GM19023 (cell line): ENCODE measurements around the gene LGMN.

Source experiments
- ATAC-seq: cut with Tn5 transposase; IDR thresholded peaks from one replicate; pipeline ENCODE4 v1.9.1; 2021; ENCODE audit warnings: mild to moderate bottlenecking, moderate library complexity; ENCODE audit not compliant: unreplicated experiment

Gene LGMN

DNA sequence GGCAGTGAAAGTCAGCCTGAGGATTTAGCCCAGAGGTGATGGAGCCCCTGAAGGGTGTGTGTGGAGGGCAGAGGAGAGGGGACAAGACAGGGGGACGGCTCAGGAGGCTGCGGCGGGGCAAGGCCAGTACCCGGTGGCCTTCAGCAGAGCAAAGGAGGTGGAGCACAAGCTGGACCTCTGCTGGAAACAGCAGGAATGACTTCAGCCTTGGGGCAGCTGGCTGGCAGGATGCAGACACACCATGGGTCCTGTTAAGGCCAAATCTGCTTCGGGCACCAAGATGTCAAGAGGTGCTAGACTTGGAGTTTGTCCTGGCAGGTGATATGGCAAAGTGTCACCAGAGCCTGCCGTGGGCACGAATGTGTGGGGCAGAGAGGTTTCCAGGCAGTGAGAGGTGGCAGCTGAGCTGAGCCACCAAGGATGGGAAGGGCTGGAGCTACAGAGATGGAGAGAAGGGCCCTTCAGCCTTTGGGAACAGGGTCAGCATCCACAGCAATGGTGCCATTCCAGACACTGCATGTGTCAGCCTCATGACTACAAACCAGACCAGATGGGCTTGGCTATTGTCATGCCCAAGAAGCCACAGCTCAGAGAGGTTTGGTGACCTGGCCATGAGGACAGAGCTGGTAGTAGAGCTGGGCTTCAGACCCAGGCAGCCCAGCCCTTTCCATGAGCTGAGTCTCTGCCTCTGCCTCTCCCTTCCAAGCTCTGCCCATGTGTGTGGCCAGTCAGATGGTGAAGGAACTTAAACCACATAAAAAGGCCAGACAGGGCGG lies 91.9 kb downstream of the LGMN start:
- no peak for ATAC-seq

DNA sequence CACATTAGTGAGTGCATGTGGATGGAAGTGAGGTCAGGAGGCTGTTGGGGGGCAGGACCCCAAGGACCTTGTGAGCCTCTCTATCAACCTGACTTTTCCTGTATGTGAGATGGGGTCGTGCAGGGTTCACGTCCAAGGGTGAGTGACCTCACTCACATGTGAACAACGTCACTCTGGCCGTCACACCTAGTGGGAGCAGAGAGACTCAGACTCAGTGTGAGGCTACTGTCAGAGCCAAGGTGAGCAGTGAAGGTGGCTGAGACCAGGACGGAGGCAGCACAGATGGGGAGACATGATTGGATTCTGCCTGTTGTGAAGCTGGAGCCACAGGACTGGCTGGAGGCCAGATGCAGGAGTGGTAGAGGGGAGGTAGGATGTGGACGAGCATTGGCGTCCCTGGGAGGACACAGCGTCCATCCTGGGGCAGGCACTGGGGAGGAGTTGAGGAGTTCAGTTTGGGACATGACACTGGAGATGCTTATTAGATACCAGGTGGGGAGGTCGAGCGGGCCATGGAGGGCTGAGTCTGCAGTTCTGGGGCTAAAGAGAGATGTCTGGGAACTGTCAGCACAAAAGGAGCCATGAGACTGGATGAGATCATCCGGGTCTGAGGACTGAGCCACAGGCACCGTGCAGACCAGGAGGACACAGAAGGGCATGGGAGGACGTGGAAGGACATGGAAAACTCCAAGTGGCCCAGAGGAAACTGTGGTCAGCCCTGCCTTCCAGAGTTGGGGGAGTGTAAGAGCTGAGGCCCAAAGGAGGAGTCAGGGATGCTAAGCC lies 92.8 kb downstream of the LGMN start:
- no peak for ATAC-seq

DNA sequence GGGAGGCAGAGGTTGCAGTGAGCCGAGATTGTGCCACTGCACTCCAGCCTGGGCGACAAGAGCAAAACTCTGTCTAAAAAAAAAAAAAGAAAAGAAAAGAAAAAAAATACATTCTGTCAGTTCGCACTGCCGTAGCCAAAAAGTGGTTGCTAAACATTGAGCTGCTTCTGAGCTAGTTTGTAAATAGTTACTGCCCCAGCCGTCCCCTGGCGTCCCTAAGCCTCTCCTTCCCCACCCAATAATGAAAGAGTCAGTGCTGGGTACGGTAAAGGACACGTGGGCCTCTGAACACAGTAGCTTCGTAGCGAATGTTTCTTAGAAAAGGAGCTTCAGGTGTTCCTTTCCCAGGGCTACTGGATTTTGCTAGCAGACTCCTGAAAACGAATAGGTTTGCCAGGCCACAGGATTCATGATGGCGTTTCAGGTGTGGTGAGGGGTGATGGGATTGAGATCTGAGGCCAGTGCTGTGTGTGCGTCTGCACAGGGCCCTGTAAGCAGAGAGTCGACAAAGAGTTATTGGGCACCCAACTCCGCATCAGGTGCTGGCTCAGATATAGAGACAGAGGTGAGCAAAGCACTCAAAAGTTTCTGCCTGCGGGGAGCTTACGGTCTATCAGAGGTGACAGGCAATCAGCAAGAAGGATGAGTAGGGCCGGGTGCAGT lies 94.1 kb downstream of the LGMN start:
- no peak for ATAC-seq
